GM19455 (cell line): ENCODE results near the gene PDE3A.

Experiments used
- ATAC-seq: cut with Tn5 transposase; IDR thresholded peaks from one replicate; pipeline ENCODE4 v1.9.1; 2021; ENCODE audit not compliant: unreplicated experiment

Gene PDE3A

DNA sequence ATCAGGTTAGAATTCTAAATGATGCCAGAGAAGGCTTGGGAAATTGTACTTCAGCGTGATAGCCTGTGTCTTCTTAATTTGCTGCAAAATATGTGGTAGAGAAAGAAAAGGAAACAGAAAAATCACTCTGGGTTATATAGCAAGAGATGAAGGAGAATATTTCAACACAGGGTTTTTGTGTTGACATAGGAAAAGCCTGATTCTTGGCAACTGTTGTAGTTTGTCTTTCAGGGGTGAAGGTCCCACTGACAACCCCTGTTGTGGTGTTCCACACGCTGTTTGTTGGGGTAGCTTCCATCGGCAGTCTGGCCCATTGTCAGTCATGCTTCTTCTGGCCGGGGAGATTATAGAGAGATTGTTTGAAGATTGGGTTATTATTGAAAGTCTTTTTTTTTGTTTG, 313.0 kb downstream of the PDE3A start:
- ATAC-seq = no peak

DNA sequence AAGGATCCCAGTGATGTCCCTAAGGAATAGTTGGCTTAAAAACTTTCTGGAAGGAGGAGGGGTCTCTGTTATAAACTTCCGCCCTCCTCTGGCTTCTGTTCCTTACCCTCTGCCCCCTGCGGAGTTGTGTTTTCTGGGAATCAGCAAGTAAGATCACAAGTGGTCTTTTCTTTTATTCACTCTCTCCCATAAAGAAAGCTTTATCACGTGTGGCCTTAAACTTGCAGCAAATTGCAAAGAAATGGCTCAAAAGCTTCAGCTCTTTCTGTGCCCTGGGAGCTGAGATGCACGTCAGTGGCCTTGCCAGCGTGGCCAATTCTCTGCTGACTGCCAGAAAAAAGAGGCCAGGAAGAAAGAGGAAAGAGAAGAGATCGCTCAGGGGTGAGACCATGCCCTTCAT, 326.9 kb downstream of the PDE3A start, which contains the start of gene SLCO1C1:
TSS of gene SLCO1C1 (plus strand) at position 101 of the 400 bp plus-strand sequence. CDS start 4,245 bp downstream, outside the sequence.
- ATAC-seq = no peak

DNA sequence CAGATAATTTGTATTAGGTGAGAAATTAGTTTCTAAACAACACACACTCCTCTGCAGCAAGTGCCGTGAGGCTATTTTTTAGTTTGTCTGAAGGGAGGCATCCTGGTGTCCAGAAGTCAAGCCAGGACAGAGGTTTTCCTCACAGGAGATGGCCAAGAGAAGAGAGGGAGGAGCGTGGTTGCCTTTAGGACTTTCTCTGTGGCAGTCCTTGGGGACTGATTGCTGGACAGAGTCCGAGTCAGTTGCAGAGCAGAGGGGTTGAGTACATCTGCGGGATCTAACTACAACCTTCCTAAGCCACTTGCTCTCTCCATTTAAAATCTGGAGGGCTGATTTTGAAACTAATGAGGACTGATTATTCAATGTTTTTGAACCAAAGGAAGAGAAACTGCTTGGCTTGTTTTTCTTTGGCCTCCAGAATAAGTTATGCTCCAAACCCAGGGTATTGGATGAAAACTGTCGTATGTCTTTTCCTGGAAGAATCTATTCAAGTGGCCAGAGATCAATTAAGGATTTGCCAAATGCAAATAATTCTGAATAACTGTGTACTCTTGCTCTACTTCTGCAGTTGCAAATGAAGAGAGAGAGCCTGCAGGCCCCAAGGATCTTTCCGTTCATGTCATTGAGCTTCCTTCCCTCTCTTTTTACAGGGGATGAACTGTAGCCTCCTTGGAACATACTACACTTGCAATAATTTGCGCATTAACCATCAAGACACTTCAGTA, 328.0 kb downstream of the PDE3A start:
- no peak for ATAC-seq

DNA sequence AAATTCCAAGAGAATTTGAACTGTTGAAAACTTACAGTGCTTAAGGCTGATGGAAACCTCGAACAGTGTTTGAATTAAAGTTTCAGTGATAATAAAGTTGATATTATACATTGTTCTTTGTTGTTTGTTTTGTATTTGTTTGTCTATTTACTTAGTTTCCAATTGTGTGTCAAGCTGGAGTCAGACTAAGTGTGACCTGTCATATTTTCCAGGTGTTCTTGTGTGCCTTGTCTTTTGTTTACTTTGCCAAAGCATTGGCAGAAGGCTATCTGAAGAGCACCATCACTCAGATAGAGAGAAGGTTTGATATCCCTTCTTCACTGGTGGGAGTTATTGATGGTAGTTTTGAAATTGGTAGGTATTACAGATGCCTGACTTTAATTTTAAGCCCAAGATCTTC, 332.8 kb downstream of the PDE3A start:
- no peak for ATAC-seq

DNA sequence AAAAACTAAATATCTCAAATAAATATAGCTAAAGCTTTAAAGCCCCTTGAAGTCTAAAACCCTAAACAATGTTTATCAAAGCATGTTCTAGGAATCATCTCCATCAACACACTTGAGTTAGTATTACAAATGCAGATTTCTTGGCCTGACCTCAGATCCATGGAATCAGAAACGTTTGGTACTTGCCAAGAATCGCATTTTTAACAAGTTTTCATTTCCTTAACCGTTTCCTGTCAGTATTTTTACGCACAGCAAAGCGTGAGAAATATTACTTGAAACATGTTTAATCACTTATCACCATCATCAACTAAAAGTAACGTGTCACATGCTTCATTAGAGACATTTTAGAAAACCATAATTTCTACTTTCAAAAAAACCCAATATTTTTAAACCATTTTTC, 336.5 kb downstream of the PDE3A start:
- no peak for ATAC-seq

DNA sequence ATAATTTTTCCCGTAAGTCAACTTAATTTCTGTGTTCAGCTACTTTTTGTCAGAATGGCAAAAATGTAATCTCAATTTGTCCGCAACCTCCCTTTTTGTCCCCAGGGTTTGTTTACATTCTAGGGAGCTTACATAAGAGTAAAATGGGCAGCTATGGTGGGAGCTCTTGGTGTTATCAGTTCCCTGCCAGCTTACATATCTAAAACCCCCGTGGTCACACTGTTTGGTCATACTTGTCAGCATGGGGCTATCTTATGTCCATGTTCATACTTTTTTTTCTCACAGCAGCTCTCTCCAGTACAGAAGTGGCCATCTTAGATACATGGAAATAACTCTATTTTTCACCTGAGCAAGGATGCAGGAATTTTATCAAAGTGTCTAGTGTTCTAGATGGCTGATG, 343.5 kb downstream of the PDE3A start:
- ATAC-seq = no peak

DNA sequence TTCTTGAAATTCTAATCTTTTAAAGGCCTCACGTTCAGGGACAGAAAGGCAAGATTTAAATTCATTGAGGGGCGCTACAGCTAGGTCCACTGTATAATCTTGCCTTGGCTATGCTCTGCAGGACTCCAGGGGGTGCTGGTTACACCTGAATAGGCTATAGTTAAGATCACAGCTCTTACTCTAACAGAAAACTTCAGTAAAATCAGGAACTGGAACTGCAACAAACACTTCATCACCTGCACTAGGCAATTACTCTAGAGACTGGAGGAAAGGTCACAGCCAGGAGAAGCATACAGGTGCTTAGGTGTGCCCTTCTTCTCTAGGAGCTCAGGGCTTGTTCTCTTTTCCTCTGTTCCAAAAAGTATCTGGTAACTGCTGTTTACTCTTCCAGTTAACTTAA, 347.7 kb downstream of the PDE3A start:
- ATAC-seq = no peak

DNA sequence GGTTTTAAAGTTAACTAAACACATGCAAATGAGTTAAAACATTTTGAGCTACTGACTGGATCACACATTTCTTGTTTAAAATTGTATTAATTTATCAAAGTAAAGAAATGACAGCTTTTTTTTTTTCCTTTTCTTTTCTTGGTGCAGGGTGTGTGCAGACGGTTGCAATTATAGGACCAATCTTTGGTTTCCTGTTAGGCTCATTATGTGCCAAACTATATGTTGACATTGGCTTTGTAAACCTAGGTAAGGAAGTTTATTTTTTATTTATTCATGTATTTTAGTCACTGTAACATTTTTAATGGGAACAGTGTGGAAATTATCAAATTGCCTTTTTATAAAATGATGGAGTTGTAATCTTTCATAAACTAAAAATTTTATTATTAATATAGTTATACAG, 348.6 kb downstream of the PDE3A start:
- no peak for ATAC-seq

DNA sequence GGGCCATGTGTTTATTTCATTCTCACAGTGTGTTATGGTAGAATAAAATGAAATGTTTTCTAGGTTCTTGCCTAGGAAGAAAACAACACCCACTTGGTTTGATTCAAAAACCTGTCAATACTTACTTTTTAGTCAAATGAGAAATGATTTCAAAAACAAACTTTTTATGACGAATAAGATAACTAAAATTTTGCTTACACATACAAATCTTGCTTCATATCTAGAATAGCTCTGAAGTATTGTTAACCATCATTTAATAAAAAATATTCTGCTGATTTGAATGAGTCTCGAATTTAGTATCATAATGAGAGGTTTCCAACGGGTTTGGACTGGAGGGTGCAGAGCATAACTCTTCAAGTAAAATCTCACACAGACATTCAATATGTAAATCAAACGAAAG, 350.0 kb downstream of the PDE3A start:
- ATAC-seq = no peak

DNA sequence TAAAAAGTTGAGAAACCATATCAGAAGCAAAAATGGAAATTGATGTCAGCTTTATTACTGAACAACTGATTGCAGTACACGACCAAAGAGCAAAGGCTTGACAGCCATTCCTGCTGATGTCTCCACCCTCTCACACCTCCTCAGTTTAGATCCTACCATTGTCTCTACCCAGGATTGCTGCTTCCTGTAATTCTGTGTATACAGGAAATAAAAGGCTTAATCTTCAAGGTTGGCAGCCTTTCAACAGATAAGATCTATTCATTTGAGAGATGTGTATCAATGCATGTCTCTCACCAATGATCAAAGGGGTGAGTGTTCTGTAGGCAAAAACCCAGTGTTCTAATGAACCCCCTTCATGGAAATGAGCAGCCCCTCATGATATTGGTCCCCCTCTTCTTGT, 353.8 kb downstream of the PDE3A start:
- no peak for ATAC-seq

DNA sequence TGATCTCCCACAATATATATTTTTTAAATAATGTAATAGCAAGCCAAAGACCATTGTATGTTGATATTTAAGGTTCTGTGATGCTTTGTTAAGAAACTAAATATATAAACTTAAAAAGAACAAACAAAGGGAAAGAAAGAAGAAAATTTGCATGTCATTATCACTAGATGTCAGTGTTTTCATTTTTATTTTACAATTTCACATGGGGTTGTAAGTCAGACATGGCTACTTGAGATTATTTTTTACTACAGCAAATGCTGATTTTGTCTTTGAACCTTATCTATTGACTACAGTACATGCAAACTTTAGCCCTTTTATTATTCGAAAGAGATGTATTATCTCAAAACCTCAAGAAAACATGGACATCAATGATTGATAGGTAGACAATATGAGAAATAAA, 362.9 kb downstream of the PDE3A start:
- no peak for ATAC-seq
